IPS-20b (cell line): ENCODE measurements around the gene KLK14.

Experiments used
- H3K27ac ChIP-seq: one replicate; pipeline ENCODE4 v1.5.1; 2013; ENCODE audit warnings: low read length
- H3K27me3 ChIP-seq: 2 replicates; pipeline ENCODE4 v1.6.1; 2013; ENCODE audit warnings: mild to moderate bottlenecking, low read length, inconsistent platforms; ENCODE audit not compliant: insufficient read depth
- H3K36me3 ChIP-seq: 2 replicates; pipeline ENCODE4 v1.6.1; 2013; ENCODE audit warnings: low read depth, mild to moderate bottlenecking, inconsistent platforms, low read length, moderate library complexity; ENCODE audit not compliant: insufficient read depth
- H3K4me1 ChIP-seq: 2 replicates; pipeline ENCODE4 v1.6.1; 2013; ENCODE audit warnings: mild to moderate bottlenecking, control low read depth, inconsistent platforms, low read length, moderate library complexity; ENCODE audit not compliant: insufficient read depth
- H3K4me3 ChIP-seq: 2 replicates; pipeline ENCODE4 v1.5.1; 2013; ENCODE audit warnings: mild to moderate bottlenecking, low read length, inconsistent platforms
- H3K9ac ChIP-seq: 2 replicates; pipeline ENCODE4 v1.6.1; 2013; ENCODE audit warnings: low read depth, mild to moderate bottlenecking, inconsistent platforms, low read length, moderate library complexity
- H3K9me3 ChIP-seq: 2 replicates; pipeline ENCODE4 v1.6.1; 2013; ENCODE audit warnings: mild to moderate bottlenecking, low read depth, low read length, inconsistent platforms; ENCODE audit not compliant: insufficient read depth

KLK14 gene

GRCh38 chr19:51064534-51065220, 18.0 kb downstream of the KLK14 start, which contains the start of gene KLK13:
KLK13 (minus strand) TSS chr19:51065092; CDS start chr19:51065067, 25 bp downstream.
- H3K27me3 ChIP-seq = peaks cover 17% of the 10 kb centered on the region
- no peaks in the 10 kb centered on the region for H3K9me3 ChIP-seq
- H3K4me3 ChIP-seq = peak within 1 kb of the TSS; percentile 82
- H3K27ac ChIP-seq = no peak within 1 kb of the TSS
- peak within 1 kb of the TSS; percentile 51; the same call in 1 of the 2 replicates for H3K9ac ChIP-seq
- no peaks in the 10 kb centered on the region for H3K4me1 ChIP-seq
- no peaks in the 10 kb centered on the region for H3K36me3 ChIP-seq

GRCh38 chr19:51063664-51064063, 19.0 kb downstream of the KLK14 start:
- Histone ChIP-seq H3K4me1 (no peaks in the 10 kb centered on the region), H3K9ac (no peak overlapping the region), H3K27ac (no peak overlapping the region), H3K4me3 (no peak overlapping the region), H3K27me3 (peaks cover 17% of the 10 kb centered on the region), H3K36me3 (no peaks in the 10 kb centered on the region), H3K9me3 (no peaks in the 10 kb centered on the region)

GRCh38 chr19:51060973-51061372, 21.7 kb downstream of the KLK14 start:
- peaks cover 10% of the 10 kb centered on the region for H3K27me3 ChIP-seq
- no peaks in the 10 kb centered on the region for H3K9me3 ChIP-seq
- H3K27ac ChIP-seq = no peak overlapping the region
- H3K4me3 ChIP-seq = no peak overlapping the region
- H3K36me3 ChIP-seq = no peaks in the 10 kb centered on the region
- no peak overlapping the region for H3K9ac ChIP-seq
- no peaks in the 10 kb centered on the region for H3K4me1 ChIP-seq

- H3K27ac ChIP-seq = no peak overlapping the region
- no peaks in the 10 kb centered on the region for H3K36me3 ChIP-seq
- no peaks in the 10 kb centered on the region for H3K4me1 ChIP-seq
- no peak overlapping the region for H3K9ac ChIP-seq
- H3K27me3 ChIP-seq = peaks cover 4% of the 10 kb centered on the region; the same call in 1 of the 2 replicates
- H3K9me3 ChIP-seq = no peaks in the 10 kb centered on the region
- no peak overlapping the region for H3K4me3 ChIP-seq
These were observed 22.4 kb downstream of the KLK14 start for GRCh38 chr19:51060336-51060735.

GRCh38 chr19:51059715-51060114, 23.0 kb downstream of the KLK14 start:
- no peaks in the 10 kb centered on the region for H3K27me3 ChIP-seq
- no peak overlapping the region for H3K27ac ChIP-seq
- H3K9me3 ChIP-seq = no peaks in the 10 kb centered on the region
- H3K4me1 ChIP-seq = no peaks in the 10 kb centered on the region
- H3K36me3 ChIP-seq = no peaks in the 10 kb centered on the region
- no peak overlapping the region for H3K9ac ChIP-seq
- H3K4me3 ChIP-seq = no peak overlapping the region

- Histone ChIP-seq H3K9ac (no peak overlapping the region), H3K36me3 (no peaks in the 10 kb centered on the region), H3K4me3 (no peak overlapping the region), H3K27ac (no peak overlapping the region), H3K4me1 (peaks cover 4% of the 10 kb centered on the region; the same call in 1 of the 2 replicates), H3K9me3 (no peaks in the 10 kb centered on the region), H3K27me3 (no peaks in the 10 kb centered on the region)
These were observed 26.8 kb downstream of the KLK14 start for GRCh38 chr19:51055866-51056265.

- H3K9ac ChIP-seq = peak overlapping the region; percentile 67; the same call in 1 of the 2 replicates
- H3K4me3 ChIP-seq = peak overlapping the region; percentile 53; the same call in 1 of the 2 replicates
- no peaks in the 10 kb centered on the region for H3K36me3 ChIP-seq
These were observed 35.7 kb downstream of the KLK14 start for GRCh38 chr19:51047031-51047335.

GRCh38 chr19:51044327-51044726, 38.4 kb downstream of the KLK14 start:
- no peak overlapping the region for H3K9ac ChIP-seq
- H3K9me3 ChIP-seq = no peaks in the 10 kb centered on the region
- no peaks in the 10 kb centered on the region for H3K27me3 ChIP-seq
- no peak overlapping the region for H3K27ac ChIP-seq
- H3K4me1 ChIP-seq = peaks cover 7% of the 10 kb centered on the region; the same call in 1 of the 2 replicates
- H3K36me3 ChIP-seq = no peaks in the 10 kb centered on the region
- no peak overlapping the region for H3K4me3 ChIP-seq

More at GRCh38 chr19:51047031-51047335, 35.7 kb downstream of the KLK14 start:
- no peaks in the 10 kb centered on the region for H3K27me3 ChIP-seq
- H3K9me3 ChIP-seq = no peaks in the 10 kb centered on the region
- peak overlapping the region; percentile 43 for H3K27ac ChIP-seq
- peaks cover 7% of the 10 kb centered on the region; the same call in 1 of the 2 replicates for H3K4me1 ChIP-seq

- H3K4me3 ChIP-seq = no peak overlapping the region
- H3K36me3 ChIP-seq = no peaks in the 10 kb centered on the region
- H3K9me3 ChIP-seq = no peaks in the 10 kb centered on the region
- H3K27ac ChIP-seq = no peak overlapping the region
- no peak overlapping the region for H3K9ac ChIP-seq
- H3K27me3 ChIP-seq = no peaks in the 10 kb centered on the region
- H3K4me1 ChIP-seq = peaks cover 6% of the 10 kb centered on the region; the same call in 1 of the 2 replicates
These were observed 39.2 kb downstream of the KLK14 start for GRCh38 chr19:51043497-51043896.

GRCh38 chr19:51040151-51040550, 42.5 kb downstream of the KLK14 start:
- Histone ChIP-seq H3K4me1 (no peaks in the 10 kb centered on the region; the same call in 1 of the 2 replicates), H3K27me3 (peaks cover 1% of the 10 kb centered on the region; the same call in 1 of the 2 replicates), H3K27ac (no peak overlapping the region), H3K9ac (no peak overlapping the region), H3K4me3 (no peak overlapping the region), H3K36me3 (no peaks in the 10 kb centered on the region), H3K9me3 (no peaks in the 10 kb centered on the region)

- no peaks in the 10 kb centered on the region for H3K9me3 ChIP-seq
- H3K36me3 ChIP-seq = no peaks in the 10 kb centered on the region
- no peak overlapping the region for H3K27ac ChIP-seq
- no peaks in the 10 kb centered on the region; the same call in 1 of the 2 replicates for H3K4me1 ChIP-seq
- H3K27me3 ChIP-seq = peaks cover 3% of the 10 kb centered on the region; the same call in 1 of the 2 replicates
- H3K4me3 ChIP-seq = no peak overlapping the region
- no peak overlapping the region for H3K9ac ChIP-seq
These were observed 46.2 kb downstream of the KLK14 start for GRCh38 chr19:51036519-51036918.

- H3K9me3 ChIP-seq = no peaks in the 10 kb centered on the region
- no peak within 1 kb of the TSS for H3K9ac ChIP-seq
- no peak within 1 kb of the TSS for H3K4me3 ChIP-seq
- peaks cover 3% of the 10 kb centered on the region; the same call in 1 of the 2 replicates for H3K27me3 ChIP-seq
- no peaks in the 10 kb centered on the region; the same call in 1 of the 2 replicates for H3K4me1 ChIP-seq
- no peaks in the 10 kb centered on the region for H3K36me3 ChIP-seq
- no peak within 1 kb of the TSS for H3K27ac ChIP-seq
These were observed 48.0 kb downstream of the KLK14 start, which contains the start of gene KLK12 for GRCh38 chr19:51034704-51035103. KLK12 (minus strand) TSS chr19:51035002; CDS start chr19:51034621, 381 bp downstream.
